ENCODE results near the gene GPC5. TPM values are rescaled to one million over a fixed set of nuclear protein-coding genes. Genes with fewer than 3 reads are reported as not detected.

GPC5 gene
- total and polyA plus RNA-seq, 9 donors = 0.10 to 1.5 (median 0.38) TPM

- Histone ChIP-seq H3K27ac (no peak overlapping the region), H3K4me3 (no peak overlapping the region), H3K9me3 (no peaks in the 10 kb centered on the region), H3K4me1 (ENCODE audit: insufficient read depth) (no peaks in the 10 kb centered on the region), H3K36me3 (no peaks in the 10 kb centered on the region), H3K27me3 (no peaks in the 10 kb centered on the region)
- DNase-seq = no peak
- intact Hi-C loops (cut with DNase I) = no loop called here
- 22 to 38% (median 23%) methylated on average over 1 of the region's 1 CpG for WGBS, 3 donors
- no peak for TF ChIP-seq POLR2A (IDR thresholded peaks at IDR 0.05)
- TF ChIP-seq EP300 (IDR thresholded peaks at IDR 0.05) = no peak
- TF ChIP-seq CTCF (IDR thresholded peaks at IDR 0.05) = no peak
Measured at GRCh38 chr13:92734068-92734467, 1335.6 kb downstream of the GPC5 start.

GRCh38 chr13:92734545-92734944 lies 1336.1 kb downstream of the GPC5 start:
- no peak overlapping the region for H3K4me3 ChIP-seq
- H3K4me1 ChIP-seq (ENCODE audit: insufficient read depth) = no peaks in the 10 kb centered on the region
- H3K27me3 ChIP-seq = no peaks in the 10 kb centered on the region
- no peak for TF ChIP-seq EP300 (IDR thresholded peaks at IDR 0.05)
- TF ChIP-seq CTCF (IDR thresholded peaks at IDR 0.05) = no peak
- TF ChIP-seq POLR2A (IDR thresholded peaks at IDR 0.05) = no peak
- intact Hi-C loops (cut with DNase I) = no loop called here
- WGBS, 3 donors = 8 to 43% (median 20%) methylated on average over 1 of the region's 1 CpG
- H3K27ac ChIP-seq = no peak overlapping the region
- H3K9me3 ChIP-seq = no peaks in the 10 kb centered on the region
- H3K36me3 ChIP-seq = no peaks in the 10 kb centered on the region
- DNase-seq = no peak

- no peak for DNase-seq
- TF ChIP-seq CTCF (IDR thresholded peaks at IDR 0.05) (no peak), EP300 (IDR thresholded peaks at IDR 0.05) (no peak), POLR2A (IDR thresholded peaks at IDR 0.05) (no peak)
- Histone ChIP-seq H3K27ac (no peak overlapping the region), H3K27me3 (no peaks in the 10 kb centered on the region), H3K36me3 (no peaks in the 10 kb centered on the region), H3K4me3 (no peak overlapping the region), H3K4me1 (ENCODE audit: insufficient read depth) (no peaks in the 10 kb centered on the region), H3K9me3 (no peaks in the 10 kb centered on the region)
- 92 to 99% (median 96%) methylated on average over 1 of the region's 1 CpG for WGBS, 3 donors
- intact Hi-C loops (cut with DNase I) = no loop called here
Measured at GRCh38 chr13:92735909-92736308, 1337.5 kb downstream of the GPC5 start.

GRCh38 chr13:92739306-92739818 lies 1340.9 kb downstream of the GPC5 start:
- no peaks in the 10 kb centered on the region for H3K4me1 ChIP-seq (ENCODE audit: insufficient read depth)
- H3K27me3 ChIP-seq = no peaks in the 10 kb centered on the region
- H3K9me3 ChIP-seq = no peaks in the 10 kb centered on the region
- TF ChIP-seq POLR2A (IDR thresholded peaks at IDR 0.05) (no peak), CTCF (IDR thresholded peaks at IDR 0.05) (no peak), EP300 (IDR thresholded peaks at IDR 0.05) (no peak)
- H3K36me3 ChIP-seq = no peaks in the 10 kb centered on the region
- intact Hi-C loops (cut with DNase I) = no loop called here
- 89 to 94% (median 93%) methylated on average over 2 of the region's 2 CpGs for WGBS, 3 donors
- no peak overlapping the region for H3K27ac ChIP-seq
- H3K4me3 ChIP-seq = no peak overlapping the region
- DNase-seq = no peak

Data from ovary (tissue), 9 donors.